ENCODE measurements around the gene STAM.
A peak's percentile ranks its signal among the peaks of the same experiment; 100 is the strongest.

GRCh38 chr10:17643755-17644484, at the start of gene STAM:
- TF ChIP-seq YY1 (IDR thresholded peaks at IDR 0.05; ENCODE audit: low read depth) (0 out of 2 replicates have a peak, but pooled peaks have one; percentile 9), MAX (IDR thresholded peaks at IDR 0.05) (peak; percentile 68; the same call in 1 of the 2 replicates), TAF1 (IDR thresholded peaks at IDR 0.05; ENCODE audit: low read depth) (peak; percentile 90), ZBTB7A (IDR thresholded peaks at IDR 0.05; ENCODE audit: low read depth) (no peak), RAD21 (IDR thresholded peaks at IDR 0.05; ENCODE audit: low read depth) (no peak), USF1 (IDR thresholded peaks at IDR 0.05) (no peak), CEBPB (IDR thresholded peaks at IDR 0.05) (no peak; the same call in 1 of the 2 replicates), NFIC (IDR thresholded peaks at IDR 0.05) (peak; percentile 71), REST (IDR thresholded peaks at IDR 0.05; ENCODE audit: low read depth) (no peak), FOXM1 (IDR thresholded peaks at IDR 0.05; ENCODE audit: borderline replicate concordance, low read depth) (no peak), TCF12 (IDR thresholded peaks at IDR 0.05; ENCODE audit: low read depth) (0 out of 2 replicates have a peak, but pooled peaks have one; percentile 39), EP300 (IDR thresholded peaks at IDR 0.05; ENCODE audit: borderline replicate concordance) (0 out of 2 replicates have a peak, but pooled peaks have one; percentile 42), CREB1 (IDR thresholded peaks at IDR 0.05; ENCODE audit: low read depth) (no peak)

All from Ishikawa (cell line).